Heart left ventricle (tissue), 16 donors: ENCODE measurements around the gene WDR38. TPM values are rescaled to one million over a fixed set of nuclear protein-coding genes. Genes with fewer than 3 reads are reported as not detected.
A peak's percentile ranks its signal among the peaks of the same experiment; 100 is the strongest.

Source experiments
- ATAC-seq, 4 donors: fragments of 200-7000 bp; cut with Tn5 transposase; one replicate each; pipeline ENCODE4 v1.9.1; 2020 to 2022; ENCODE audit warnings: moderate library complexity in 4 of 4, mild to moderate bottlenecking in 3 of 4, moderate number of reproducible peaks in 1 of 4
- DNase-seq, 5 donors: peaks; one replicate each; pipeline ENCODE4 v3.0.0-alpha.2; 2020
- H3K27ac ChIP-seq, 12 donors: fragments of 200-600 bp; sonication (generic) in 4 of 12; one replicate each; pipeline versions ENCODE4 v1.5.0 to v1.8.0; 2016 to 2022; ENCODE audit warnings: mild to moderate bottlenecking in 2 of 12
- H3K27me3 ChIP-seq, 9 donors: fragments of 200-600 bp; sonication (generic) in 2 of 9; one replicate each; pipeline versions ENCODE4 v1.5.1 to v1.8.0; 2016 to 2022; ENCODE audit warnings: mild to moderate bottlenecking in 3 of 9
- H3K36me3 ChIP-seq, 9 donors: fragments of 200-600 bp; sonication (generic) in 2 of 9; one replicate each; pipeline versions ENCODE4 v1.5.0 to v1.8.0; 2018 to 2022; ENCODE audit warnings: mild to moderate bottlenecking in 2 of 9
- H3K4me1 ChIP-seq, 12 donors: fragments of 200-600 bp; sonication (generic) in 4 of 12; one replicate each; pipeline versions ENCODE4 v1.5.0 to v1.8.0; 2016 to 2022; ENCODE audit warnings: mild to moderate bottlenecking in 3 of 12
- H3K4me3 ChIP-seq, 12 donors: fragments of 200-600 bp; sonication (generic) in 4 of 12; one replicate each; pipeline versions ENCODE4 v1.5.0 to v1.8.0; 2017 to 2022; ENCODE audit warnings: mild to moderate bottlenecking in 9 of 12, moderate library complexity in 4 of 12
- H3K9me3 ChIP-seq, 12 donors: fragments of 200-600 bp; sonication (generic) in 4 of 12; one replicate each; pipeline versions ENCODE4 v1.5.0 to v1.8.0; 2016 to 2022; ENCODE audit warnings: mild to moderate bottlenecking in 1 of 12
- POLR2A ChIP-seq, 2 donors: fragments of 450-650 bp; IDR thresholded peaks; one replicate each; pipeline ENCODE4 v1.6.1; 2017; ENCODE audit warnings: antibody characterized with exemption in 2 of 2, mild to moderate bottlenecking in 2 of 2, moderate library complexity in 2 of 2
- WGBS, 4 donors: extraction: QIAGEN DNeasy Blood & Tissue Kit in 2 of 4; methylation state at CpG; one replicate each; pipeline versions ENCODE4 v1.1.5 to v1.1.7; 2013 to 2018; 5-methylcytosine and 5-hydroxymethylcytosine counted together
- intact Hi-C, 10 donors: fragments of 100-400 bp; cut with DNase I; formaldehyde crosslinking; loops; one replicate each; pipeline versions ENCODE4 v1.11.1 to v1.14.2; 2022
- polyA plus RNA-seq, 2 donors: library from polyadenylated mRNA; stranded (reverse); fragments of 200-250 nt; gene quantifications; one replicate each; pipeline ENCODE4 v1.2.3, GENCODE V29; 2013
- total RNA-seq, 9 donors: library from RNA; depleted of rRNA in 2 of 9; stranded (reverse); fragments of >200 nt in 2 of 9; fragmentation: NEBNext Ultra II Directional in 3 of 9; extraction: Animal tissue kit (Norgen Biotek cat#: 25700) in 3 of 9; gene quantifications; one replicate each; pipeline versions ENCODE4 v1.1.0 to v1.2.4, GENCODE V29; 2016 to 2023
- TF ChIP-seq, protein P1 (sequence below), 12 donors: fragments of 200-600 bp; sonication (generic) in 4 of 12; IDR thresholded peaks; one replicate each; pipeline versions ENCODE4 v1.5.0 to v1.8.0; 2018 to 2022; ENCODE audit warnings: antibody characterized with exemption in 12 of 12, mild to moderate bottlenecking in 5 of 12
- donor health status: ischemic (EF 13 %, LVEDD 7.1; RV severe dilation, severe dysfunction).
- donor health status: healthy with polysubstance abuse.
- donor health status: DM: no; HTN: yes; CAD: no.
- donor health status: DM: no; HTN: no; CAD: no.
- donor health status: ischemic (EF 25% LVEDD 6.9; RV normal size, moderate dysfunction).
- donor health status: ischemic (EF 25% LVEDD 5.7; RV mildly dilated, moderate dysfunction).
- donor health status: healthy.
- donor health status: DM: yes; HTN: yes; CAD: no.
- donor health status: ischemic (EF 35%, LVEDD 5.7; RV mildly dilated, moderate dysfunction).
- donor health status: nonischemic (EF 11% LVEDD 7.7; RV severe dilation, severe dysfunction).
- donor health status: DM: yes; HTN: yes; CAD: no.
- donor health status: PGD.
- donor health status: ischemic (EF 29% LVEDD 5.4; RV normal size, mild dysfunction).
- donor health status: nonischemic (EF 23%, LVEDD 6.1; RV moderate dilation, normal function).

WDR38 gene
- total and polyA plus RNA-seq, 11 donors: 0.07 to 0.15 TPM; not detected in 9

DNA sequence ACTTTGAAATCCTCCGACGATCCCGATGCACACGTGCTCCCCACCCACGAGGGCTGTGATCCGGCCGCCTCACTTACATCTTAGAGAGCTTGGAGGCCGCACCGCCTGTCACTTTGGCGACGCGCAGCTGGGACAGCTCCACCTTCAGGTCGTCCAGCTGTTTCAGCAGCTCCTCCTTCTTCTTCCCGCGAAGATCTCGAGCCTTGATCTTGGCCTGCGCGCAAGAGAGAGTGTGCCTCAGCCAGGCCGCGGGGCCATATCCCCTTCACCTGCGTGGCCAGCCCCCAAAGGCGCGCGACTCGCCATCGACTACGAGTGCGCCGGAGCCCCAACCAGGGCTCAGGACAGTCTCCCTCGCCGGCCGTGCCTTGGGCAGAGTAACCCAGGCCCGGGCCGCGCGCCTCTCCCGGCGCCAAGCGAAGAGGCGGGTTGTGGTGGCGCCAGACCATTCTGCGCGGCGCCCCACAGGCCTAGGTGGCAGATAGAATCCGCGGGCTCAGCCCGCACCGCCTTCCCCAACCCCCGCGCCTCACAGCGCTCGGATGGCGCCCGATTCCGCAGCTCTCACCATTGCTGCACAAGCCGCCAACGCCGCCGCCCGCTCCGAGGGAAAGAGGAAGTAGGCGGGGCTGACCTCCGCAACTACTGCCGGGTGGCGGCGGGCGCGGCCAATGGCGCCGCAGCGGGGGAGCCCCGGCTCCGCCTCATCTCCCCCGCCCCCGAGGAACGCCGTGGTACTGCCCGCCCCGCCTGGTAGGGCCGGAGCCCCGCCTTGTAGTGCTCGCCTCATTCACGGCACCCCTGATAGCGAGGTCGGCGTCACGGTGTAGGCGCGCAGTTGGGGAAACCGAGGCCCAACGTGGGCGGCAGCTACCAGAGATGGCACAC is 8.3 kb downstream of the WDR38 start, which contains the start of the genes ARPC5L and RPL35:
Gene ARPC5L (plus strand): TSS at position 789 of the 888 bp plus-strand sequence. CDS start 7,161 bp downstream, outside the sequence.
Gene RPL35 (minus strand): TSS at position 616 of the 888 bp plus-strand sequence. CDS start 45 bp downstream, at position 571.
- DNase-seq (peak; percentile 96 to 98 (median 96)), ATAC-seq (peak; percentile 95 to 97 (median 96))
- H3K4me1 ChIP-seq: peaks cover 0 to 42% (median 32%) of the 10 kb centered on the region in 12 donors
- no peaks in the 10 kb centered on the region for H3K27me3 ChIP-seq
- peak within 1 kb of the TSS; percentile 71 to 98 (median 84) for H3K4me3 ChIP-seq
- H3K9me3 ChIP-seq: no peaks in the 10 kb centered on the region
- intact Hi-C loops: loop anchor here in 5 of 10 donors (2.0 to 10.0 kb wide), 6 partner anchors 91 to 447 kb away; partner anchors contain the start of genes SCAI (in 2 of the 5), NR6A1 (in 1 of the 5) and PSMB7 (in 1 of the 5)
- H3K36me3 ChIP-seq: peaks cover 0 to 45% (median 41%) of the 10 kb centered on the region in 9 donors
- WGBS, 4 donors: 0 to 1% (median 1%) methylated on average over 37 to 92 of the region's 92 CpGs
- peak within 1 kb of the TSS; percentile 81 to 95 (median 92) for H3K27ac ChIP-seq
- peak in 1 of 2 donors; percentile 93 for TF ChIP-seq POLR2A (IDR thresholded peaks at IDR 0.05)
- TF ChIP-seq, protein P1, sequence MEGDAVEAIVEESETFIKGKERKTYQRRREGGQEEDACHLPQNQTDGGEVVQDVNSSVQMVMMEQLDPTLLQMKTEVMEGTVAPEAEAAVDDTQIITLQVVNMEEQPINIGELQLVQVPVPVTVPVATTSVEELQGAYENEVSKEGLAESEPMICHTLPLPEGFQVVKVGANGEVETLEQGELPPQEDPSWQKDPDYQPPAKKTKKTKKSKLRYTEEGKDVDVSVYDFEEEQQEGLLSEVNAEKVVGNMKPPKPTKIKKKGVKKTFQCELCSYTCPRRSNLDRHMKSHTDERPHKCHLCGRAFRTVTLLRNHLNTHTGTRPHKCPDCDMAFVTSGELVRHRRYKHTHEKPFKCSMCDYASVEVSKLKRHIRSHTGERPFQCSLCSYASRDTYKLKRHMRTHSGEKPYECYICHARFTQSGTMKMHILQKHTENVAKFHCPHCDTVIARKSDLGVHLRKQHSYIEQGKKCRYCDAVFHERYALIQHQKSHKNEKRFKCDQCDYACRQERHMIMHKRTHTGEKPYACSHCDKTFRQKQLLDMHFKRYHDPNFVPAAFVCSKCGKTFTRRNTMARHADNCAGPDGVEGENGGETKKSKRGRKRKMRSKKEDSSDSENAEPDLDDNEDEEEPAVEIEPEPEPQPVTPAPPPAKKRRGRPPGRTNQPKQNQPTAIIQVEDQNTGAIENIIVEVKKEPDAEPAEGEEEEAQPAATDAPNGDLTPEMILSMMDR (IDR thresholded peaks at IDR 0.05): peak in 7 of 12 donors; percentile 10 to 45 (median 23)

DNA sequence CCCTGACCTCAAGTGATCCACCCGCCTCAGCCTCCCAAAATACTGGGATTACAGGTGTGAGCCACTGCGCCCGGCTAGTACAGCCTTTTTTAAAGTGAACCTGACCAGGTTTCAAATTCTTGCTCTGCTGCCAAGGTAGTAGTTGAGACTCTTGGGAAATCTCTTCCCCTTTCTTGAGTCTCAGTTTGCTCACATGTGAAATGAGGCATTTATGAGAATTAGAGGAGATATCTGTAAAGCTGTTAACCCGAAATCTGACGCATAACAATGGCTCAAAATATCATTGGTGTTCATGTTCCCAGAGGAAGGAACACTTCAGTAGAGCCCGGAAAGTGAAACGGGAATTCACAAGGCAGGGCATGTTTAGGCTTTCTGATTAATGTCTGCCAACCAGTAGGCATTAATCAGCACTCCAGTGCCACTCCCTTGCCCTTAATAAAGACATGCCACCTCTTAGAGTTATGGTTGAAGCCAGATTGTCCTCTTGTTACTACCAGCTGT is 10.2 kb downstream of the WDR38 start:
- Histone ChIP-seq H3K4me1 (peaks cover 0 to 51% (median 39%) of the 10 kb centered on the region in 12 donors), H3K4me3 (peak overlapping the region in 1 of 12 donors; percentile 14), H3K9me3 (no peaks in the 10 kb centered on the region), H3K27ac (peak overlapping the region; percentile 48 to 95 (median 92)), H3K36me3 (peaks cover 0 to 26% (median 23%) of the 10 kb centered on the region in 9 donors), H3K27me3 (no peaks in the 10 kb centered on the region)
- peak; percentile 23 to 47 (median 35) for ATAC-seq
- intact Hi-C loops: loop anchor here in 4 of 10 donors (5.0 to 10.0 kb wide), 5 partner anchors 279 to 449 kb away; partner anchors contain the start of genes SCAI (in 2 of the 4) and PSMB7 (in 1 of the 4)
- 41 to 50% (median 43%) methylated on average over 7 of the region's 7 CpGs for WGBS, 4 donors
- no peak for TF ChIP-seq POLR2A (IDR thresholded peaks at IDR 0.05)
- TF ChIP-seq, protein P1 (IDR thresholded peaks at IDR 0.05): no peak
- DNase-seq: no peak

DNA sequence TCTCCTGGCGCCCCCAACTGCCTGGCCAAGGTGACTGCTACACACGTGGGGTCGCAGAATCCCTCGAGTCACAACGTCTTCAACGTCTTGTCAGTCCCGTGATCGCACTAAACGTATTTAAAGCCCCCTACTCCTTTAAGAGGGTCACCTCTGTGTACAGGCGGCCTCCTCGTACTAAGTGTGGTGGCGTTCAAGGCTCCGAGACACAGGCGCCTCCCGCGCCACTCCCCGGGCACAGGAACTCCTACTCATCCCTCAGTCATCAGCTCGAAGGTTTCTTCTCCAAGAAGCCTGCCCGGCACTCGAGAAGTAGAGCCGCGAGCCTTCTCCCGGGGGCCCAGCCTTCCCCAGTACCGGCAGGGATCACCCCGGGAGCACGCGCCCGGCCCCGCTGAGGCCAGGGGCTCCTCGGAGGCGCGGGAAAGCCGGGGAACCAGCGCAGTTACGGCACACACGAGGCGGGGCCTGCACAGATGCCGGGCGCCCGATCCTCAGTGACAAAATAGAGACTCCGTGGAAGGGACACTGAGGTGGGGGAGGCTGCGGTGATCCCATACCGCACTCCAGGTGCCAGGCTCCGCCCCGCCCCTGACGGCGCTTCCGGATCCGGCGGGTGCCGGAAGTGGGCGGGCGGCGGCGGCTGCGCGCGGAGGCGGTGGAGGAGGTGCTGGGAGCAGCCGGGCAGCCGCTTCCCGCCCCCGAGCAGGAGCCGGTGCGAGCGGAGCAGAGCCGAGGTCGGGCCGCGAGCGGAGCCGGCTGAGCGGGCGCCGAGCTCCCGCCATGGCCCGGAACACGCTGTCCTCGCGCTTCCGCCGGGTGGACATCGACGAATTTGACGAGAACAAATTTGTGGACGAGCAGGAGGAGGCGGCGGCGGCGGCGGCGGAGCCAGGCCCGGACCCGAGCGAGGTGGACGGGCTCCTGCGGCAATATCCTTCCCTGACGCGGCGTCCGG is 15.5 kb downstream of the WDR38 start:
- H3K4me1 ChIP-seq: peaks cover 17 to 53% (median 47%) of the 10 kb centered on the region in 12 donors
- intact Hi-C loops: loop anchor here in 3 of 10 donors (5.0 to 10.0 kb wide), 4 partner anchors 274 to 454 kb away; partner anchors contain the start of genes SCAI (in 2 of the 3) and PSMB7 (in 1 of the 3)

More for the DNA sequence above, 15.5 kb downstream of the WDR38 start:
- ATAC-seq (peak; percentile 73 to 93 (median 90)), DNase-seq (peak; percentile 90 to 94 (median 91))
- peak overlapping the region; percentile 70 to 98 (median 94) for H3K27ac ChIP-seq
- H3K9me3 ChIP-seq: no peaks in the 10 kb centered on the region
- 0% methylated on average over 60 to 101 of the region's 101 CpGs for WGBS, 4 donors
- peak overlapping the region; percentile 69 to 99 (median 88) for H3K4me3 ChIP-seq
- peak; percentile 81 to 91 for TF ChIP-seq POLR2A (IDR thresholded peaks at IDR 0.05)
- TF ChIP-seq, protein P1 (IDR thresholded peaks at IDR 0.05): peak in 2 of 12 donors; percentile 3 to 10
- H3K36me3 ChIP-seq: peaks cover 0 to 19% (median 4%) of the 10 kb centered on the region in 9 donors
- H3K27me3 ChIP-seq: no peaks in the 10 kb centered on the region
